NCI-H510A (cell line): ENCODE data around the gene ADAMTS7.
"Not testable (repeated sequence)": the region's sequence is repeated elsewhere in the genome, so short reads cannot be mapped to it uniquely, and the experiment has no call there.

Experiments
- DNase-seq: peaks from one replicate; lab custom pipeline; 2025; lab: John Stamatoyannopoulos, UW

The ADAMTS7 gene

GRCh38 chr15:78764340-78765153 is 46.7 kb downstream of the ADAMTS7 start:
- not testable (repeated sequence) for DNase-seq

DNA sequence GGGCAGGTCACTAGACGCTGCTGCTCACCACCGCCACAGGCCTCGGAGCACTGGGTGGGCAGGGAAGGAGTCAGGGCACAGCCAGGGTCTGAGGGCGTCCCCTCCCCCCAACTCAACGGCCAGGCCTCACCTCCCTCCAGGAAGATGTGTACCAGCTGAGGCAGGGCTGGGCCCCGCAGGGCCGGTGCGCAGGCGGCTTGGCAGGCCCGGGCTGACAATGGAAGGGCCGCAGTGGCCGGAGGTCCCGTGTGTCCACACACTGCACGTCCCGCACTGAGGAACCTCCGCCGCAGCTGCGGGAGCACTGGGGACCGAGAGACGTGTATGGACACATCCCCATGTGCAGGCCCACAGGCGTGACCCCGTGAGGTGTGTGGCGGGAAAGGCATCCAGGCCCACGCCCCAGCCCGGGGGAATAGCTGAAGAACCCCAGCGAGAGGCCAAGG is 47.4 kb downstream of the ADAMTS7 start:
- DNase-seq = no peak

DNA sequence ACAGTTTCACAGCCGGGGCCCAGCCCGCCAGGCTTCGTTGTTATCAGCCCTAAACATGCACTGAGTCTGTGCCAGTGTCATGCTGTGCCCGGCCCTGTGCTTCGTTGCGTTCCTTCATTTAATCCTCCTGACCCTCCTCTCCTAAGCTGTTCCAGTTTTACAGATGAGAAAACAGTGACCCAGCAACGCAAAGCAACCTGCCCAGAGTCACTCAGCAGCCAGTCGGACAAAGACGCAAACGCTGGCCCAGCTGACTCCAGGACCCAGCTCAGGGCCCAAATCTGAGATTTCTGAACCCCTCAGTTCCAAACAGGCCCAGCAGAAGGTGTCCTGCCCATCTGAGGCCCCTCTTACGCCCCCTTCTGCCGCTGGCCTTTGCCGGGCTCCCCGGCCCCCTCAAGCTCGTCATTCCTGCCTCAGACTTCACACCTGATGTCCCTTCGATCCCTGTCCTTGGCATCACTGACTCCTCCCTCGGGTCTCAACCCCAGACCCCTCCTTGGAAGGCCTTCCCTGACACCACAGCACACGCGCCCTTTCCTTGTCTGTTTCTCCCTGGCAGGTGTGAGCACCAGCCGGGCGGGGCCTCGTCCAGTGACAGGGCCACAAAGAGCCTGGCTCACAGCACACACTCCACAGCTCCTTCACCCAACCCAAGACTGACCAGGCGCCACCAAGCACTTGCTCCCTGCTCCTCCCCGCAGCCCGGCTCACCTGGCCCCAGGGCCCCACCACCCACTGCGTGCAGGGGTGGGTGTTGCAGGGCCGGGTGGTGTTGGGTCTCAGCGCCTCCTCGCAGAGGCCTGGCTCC is 48.1 kb downstream of the ADAMTS7 start:
- no peak for DNase-seq

DNA sequence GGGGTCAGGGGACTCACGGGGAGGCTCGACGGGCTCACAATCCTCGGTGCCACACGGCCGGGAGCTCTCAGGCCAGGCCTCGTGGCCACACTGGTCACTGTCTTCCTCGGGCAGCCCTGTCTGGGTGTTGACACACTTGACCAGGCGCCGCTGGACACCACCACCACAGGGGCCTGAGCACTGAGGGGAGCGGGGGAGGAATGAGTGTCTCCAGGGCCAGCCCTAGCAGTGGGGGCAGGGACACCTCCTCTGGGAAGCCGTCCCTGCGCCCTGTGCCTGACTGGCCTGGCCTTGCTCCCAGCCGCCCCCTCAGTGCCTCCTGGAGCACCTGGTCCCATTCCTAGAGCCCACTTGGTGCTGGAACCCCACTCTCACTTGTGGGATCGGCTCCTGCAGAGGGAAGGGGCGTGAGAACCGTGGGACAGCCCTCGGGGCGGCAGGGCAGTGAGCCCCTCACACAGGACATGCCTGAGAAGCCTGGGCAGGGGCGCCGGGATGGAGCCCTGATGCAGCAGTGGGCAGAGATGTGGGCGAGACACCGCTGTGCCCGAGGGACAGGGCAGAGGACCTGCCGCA is 48.8 kb downstream of the ADAMTS7 start:
- DNase-seq = not testable (repeated sequence)

GRCh38 chr15:78761891-78762385 is 49.3 kb downstream of the ADAMTS7 start:
- no peak for DNase-seq

DNA sequence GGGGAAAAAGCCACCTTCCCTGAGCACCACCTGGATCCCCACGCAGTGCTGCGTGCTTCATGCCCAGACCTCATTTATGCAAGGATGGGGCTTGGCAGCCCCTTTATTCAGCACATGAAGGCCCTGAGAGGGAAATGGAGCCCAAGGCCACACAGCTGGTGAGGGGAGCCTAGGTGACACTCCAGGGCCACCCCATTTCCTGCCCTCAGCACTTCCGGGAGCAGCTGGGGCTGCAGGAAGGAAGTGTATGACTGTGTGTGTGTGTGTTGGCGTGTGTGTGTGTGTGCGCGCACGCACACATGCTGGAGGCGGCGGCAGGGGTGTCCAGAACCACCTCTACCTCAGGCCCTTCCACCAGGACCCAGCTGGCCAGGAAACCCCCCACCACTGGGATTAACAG is 49.8 kb downstream of the ADAMTS7 start:
- DNase-seq = not testable (repeated sequence)

DNA sequence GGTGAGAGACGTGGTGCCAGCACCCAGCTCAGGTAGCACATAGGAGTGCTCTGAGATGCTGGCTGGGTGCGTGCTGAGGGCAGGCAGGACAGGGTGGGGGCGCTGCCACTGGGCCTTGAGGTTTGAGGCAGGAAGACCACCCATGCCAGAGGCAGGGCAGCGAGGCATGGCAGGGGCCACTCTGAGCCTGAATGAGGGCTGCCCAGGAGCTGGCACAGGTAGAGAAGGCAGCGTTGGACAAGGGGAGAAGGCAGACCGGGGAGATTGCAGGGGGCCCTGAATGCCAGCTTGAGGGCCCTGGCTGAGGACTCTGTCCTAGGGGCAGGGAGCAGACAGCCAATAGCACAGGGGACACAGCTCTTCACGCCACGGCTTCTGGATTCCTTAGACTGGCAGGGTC is 50.2 kb downstream of the ADAMTS7 start:
- no peak for DNase-seq

DNA sequence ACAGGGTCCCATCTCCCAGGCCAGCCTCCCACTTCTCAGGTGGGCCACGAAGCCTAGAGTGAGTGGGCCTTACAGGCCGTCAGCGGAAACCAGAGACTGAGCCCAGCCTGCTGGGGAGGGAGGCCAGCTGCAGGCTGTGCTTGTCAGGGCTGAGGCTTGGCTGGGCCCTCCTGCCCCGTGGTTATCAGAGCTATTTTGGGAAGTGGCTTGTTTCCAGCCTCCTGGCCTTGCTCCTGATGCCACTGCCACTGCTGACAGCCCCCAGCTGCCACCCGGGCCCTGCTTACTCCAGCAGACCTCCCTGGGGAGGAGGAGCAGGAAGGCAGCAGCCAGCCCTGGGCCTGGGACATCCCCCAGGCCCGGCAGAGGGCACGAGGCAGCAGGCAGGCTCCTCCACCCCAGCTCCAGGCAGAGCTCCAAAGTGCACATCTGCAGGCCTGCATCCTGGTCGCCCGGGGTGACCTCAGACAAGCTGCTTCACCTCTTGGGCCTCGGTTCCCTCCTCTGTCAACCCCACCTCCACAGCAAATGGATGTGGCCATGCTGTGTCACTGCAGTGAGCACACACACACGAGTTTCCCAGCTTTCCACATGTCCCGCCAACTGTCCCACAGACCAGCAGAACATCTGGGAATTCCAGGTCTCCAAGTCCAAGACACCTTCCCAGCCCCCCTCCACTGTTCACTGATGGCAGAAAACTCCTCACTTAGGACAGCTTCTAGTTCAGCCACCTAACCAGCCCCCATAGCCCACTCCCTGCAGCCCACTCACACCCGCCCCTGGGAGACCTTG is 51.0 kb downstream of the ADAMTS7 start:
- not testable (repeated sequence) for DNase-seq

DNA sequence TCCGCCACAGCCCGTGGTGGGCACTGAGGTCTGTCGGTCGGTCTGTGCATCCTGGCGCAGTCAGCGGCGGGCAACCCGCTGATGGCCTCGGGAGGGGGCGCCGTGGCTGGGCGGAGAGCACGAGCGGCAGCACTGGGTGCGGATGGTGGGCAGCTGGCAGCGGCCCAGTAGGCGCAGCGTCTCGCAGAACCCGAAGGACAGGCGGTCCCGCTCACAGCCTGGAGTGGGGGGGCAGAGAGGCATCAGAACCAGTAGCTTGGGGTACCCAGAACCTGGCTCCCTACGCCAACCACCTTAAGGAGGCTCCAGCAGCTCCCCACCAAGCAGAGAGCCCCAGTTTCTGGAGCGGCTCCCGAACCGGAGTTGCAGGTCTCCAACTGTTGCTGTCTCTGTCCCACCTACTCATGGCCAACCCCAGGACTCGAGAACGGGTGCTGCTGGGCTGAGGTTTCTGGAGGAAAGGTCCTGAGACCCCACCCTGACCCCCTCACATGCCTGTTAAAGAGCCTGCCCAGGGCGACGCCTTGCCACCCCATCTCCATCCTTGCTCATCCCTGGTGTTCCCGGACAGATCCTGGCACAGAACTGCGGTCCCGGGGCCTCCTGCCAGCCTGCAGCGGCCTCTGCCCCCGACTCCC is 51.8 kb downstream of the ADAMTS7 start:
- not testable (repeated sequence) for DNase-seq

DNA sequence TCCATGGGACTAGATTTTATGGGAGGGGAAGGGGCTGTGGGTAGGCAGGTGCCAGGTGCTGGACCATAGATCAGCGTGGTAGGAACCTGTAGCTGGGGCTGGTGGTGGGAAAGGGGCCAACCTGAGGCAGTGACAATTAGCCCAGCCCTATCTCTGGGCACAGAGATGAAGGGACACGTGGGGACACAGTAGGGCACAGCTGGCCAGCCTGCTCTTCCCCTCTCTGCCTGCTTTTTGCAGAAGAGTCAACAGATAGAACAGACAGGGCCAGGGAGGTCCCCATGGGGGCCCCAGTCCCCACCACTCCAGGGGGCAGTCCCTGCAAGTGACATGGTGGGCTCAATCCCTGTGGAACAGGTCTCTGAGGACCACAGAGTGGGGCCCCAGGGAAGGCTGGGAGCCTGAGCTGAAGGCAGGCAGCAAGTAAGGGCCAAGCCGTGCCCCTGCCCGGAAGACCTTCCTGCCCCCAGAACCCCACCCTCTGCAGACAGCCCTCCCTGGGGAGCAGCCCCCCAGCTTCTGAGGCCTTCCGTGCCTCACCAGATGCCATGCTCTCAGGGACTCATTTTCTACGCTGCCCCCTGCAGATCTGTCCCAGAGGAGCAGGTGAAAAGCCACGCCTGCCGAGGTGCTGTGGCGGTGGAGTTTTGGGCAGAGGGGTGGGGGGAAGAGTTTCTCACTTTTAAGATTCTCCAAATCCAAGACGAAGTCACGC is 52.6 kb downstream of the ADAMTS7 start:
- not testable (repeated sequence) for DNase-seq

GRCh38 chr15:78758084-78758483 is 53.2 kb downstream of the ADAMTS7 start:
- not testable (repeated sequence) for DNase-seq

- DNase-seq = no peak
Measured at GRCh38 chr15:78757636-78757905, 53.7 kb downstream of the ADAMTS7 start.

GRCh38 chr15:78756781-78757635 is 54.3 kb downstream of the ADAMTS7 start:
- DNase-seq = not testable (repeated sequence)

- DNase-seq = not testable (repeated sequence)
Measured at GRCh38 chr15:78755900-78756591, 55.2 kb downstream of the ADAMTS7 start.

DNA sequence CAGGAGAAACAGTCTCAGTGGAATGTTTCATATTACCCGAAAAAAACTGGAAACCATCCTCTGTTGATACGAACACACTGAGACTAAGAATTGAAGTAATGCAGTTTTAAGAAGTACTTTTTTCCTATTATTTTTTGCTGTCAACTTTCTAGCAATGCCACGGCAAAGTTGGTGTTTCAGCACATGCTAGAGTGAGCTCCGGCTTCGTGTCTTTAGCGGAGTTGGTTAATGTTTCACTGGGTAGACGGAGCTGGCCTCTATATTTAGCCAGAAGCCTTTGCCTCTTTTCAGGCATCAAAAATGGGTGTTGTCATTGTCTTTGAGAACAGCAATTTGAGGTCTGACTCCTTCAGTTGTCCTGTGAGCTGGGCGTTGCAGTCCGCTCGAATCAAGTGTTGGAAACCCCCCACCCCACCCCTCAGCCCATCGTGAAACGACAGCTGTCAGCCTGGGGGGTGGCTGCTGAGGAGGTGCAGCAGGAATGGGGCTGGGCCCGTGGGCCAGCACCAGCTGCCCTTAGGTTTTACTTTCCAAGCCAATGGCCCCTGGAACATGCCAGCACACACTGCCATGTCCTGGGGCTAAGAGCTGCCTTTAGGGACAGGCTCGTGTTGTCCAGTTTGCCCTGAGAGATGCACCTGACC is 56.5 kb downstream of the ADAMTS7 start:
- not testable (repeated sequence) for DNase-seq

- not testable (repeated sequence) for DNase-seq
Measured at GRCh38 chr15:78753751-78754535, 57.3 kb downstream of the ADAMTS7 start.

GRCh38 chr15:78753359-78753659 is 58.0 kb downstream of the ADAMTS7 start:
- DNase-seq = not testable (repeated sequence)
